MM.1S (cell line): Measurements from ENCODE around the gene NEGR1.

Source experiments
- DNase-seq: peaks from one replicate; pipeline ENCODE4 v3.0.0-alpha.2; 2015
- H2AFZ ChIP-seq: fragments of 300-600 bp; sonication (generic); 2 replicates; pipeline ENCODE4 v1.6.0; 2016; ENCODE audit warnings: antibody characterized with exemption, low read length
- H3F3A ChIP-seq: fragments of 300-600 bp; sonication (generic); 2 replicates; pipeline ENCODE4 v1.6.1; 2016; ENCODE audit warnings: mild to moderate bottlenecking, antibody characterized with exemption, low read length, moderate library complexity, mixed read lengths; ENCODE audit not compliant: insufficient read depth
- H3K27ac ChIP-seq: fragments of 300-600 bp; sonication (generic); 2 replicates; pipeline ENCODE4 v1.5.1; 2016; ENCODE audit warnings: mild to moderate bottlenecking, low read length
- H3K27me3 ChIP-seq: fragments of 300-600 bp; sonication (generic); replicated peaks from 2 replicates; pipeline ENCODE4 v1.6.0; 2016; ENCODE audit warnings: low read length; ENCODE audit not compliant: insufficient read depth
- H3K36me3 ChIP-seq: fragments of 300-600 bp; sonication (generic); replicated peaks from 2 replicates; pipeline ENCODE4 v1.6.1; 2016; ENCODE audit warnings: mild to moderate bottlenecking, low read length, mixed read lengths; ENCODE audit not compliant: insufficient read depth
- H3K4me1 ChIP-seq: fragments of 300-600 bp; sonication (generic); 2 replicates; pipeline ENCODE4 v1.6.1; 2016; ENCODE audit warnings: low read length, mixed read lengths
- H3K4me2 ChIP-seq: fragments of 300-600 bp; sonication (generic); 2 replicates; pipeline ENCODE4 v1.6.0; 2016; ENCODE audit warnings: low read depth, low read length
- H3K4me3 ChIP-seq: fragments of 300-600 bp; sonication (generic); 2 replicates; pipeline ENCODE4 v1.5.1; 2016; ENCODE audit warnings: low read length, mixed read lengths
- H3K79me2 ChIP-seq: fragments of 300-600 bp; sonication (generic); 2 replicates; pipeline ENCODE4 v1.6.1; 2016; ENCODE audit warnings: mixed run types, low read length, mixed read lengths
- H3K9ac ChIP-seq: fragments of 300-600 bp; sonication (generic); 2 replicates; pipeline ENCODE4 v1.6.1; 2016; ENCODE audit warnings: low read length, mixed read lengths
- H3K9me2 ChIP-seq: fragments of 300-600 bp; sonication (generic); replicated peaks from 2 replicates; pipeline ENCODE4 v1.6.1; 2016; ENCODE audit warnings: mild to moderate bottlenecking, low read length, mixed read lengths; ENCODE audit not compliant: insufficient read depth
- H3K9me3 ChIP-seq: fragments of 300-600 bp; sonication (generic); replicated peaks from 2 replicates; pipeline ENCODE4 v1.6.1; 2016; ENCODE audit warnings: mild to moderate bottlenecking, low read length, mixed read lengths; ENCODE audit not compliant: insufficient read depth
- H4K20me1 ChIP-seq: fragments of 300-600 bp; sonication (generic); 2 replicates; pipeline ENCODE4 v1.6.1; 2016; ENCODE audit warnings: mild to moderate bottlenecking, low read length, moderate library complexity, mixed read lengths; ENCODE audit not compliant: insufficient read depth
- CTCF ChIP-seq: fragments of 300-600 bp; sonication (generic); IDR thresholded peaks from 2 replicates; pipeline ENCODE4 v1.5.1; 2016; ENCODE audit warnings: antibody characterized with exemption, low read length, mixed read lengths
- EZH2 ChIP-seq: fragments of 300-600 bp; sonication (generic); optimal IDR thresholded peaks from 2 replicates; pipeline ENCODE3; 2017; ENCODE audit warnings: low read depth, mild to moderate bottlenecking, antibody characterized with exemption, low read length, mixed read lengths
- EZH2phosphoT487 ChIP-seq: fragments of 300-600 bp; sonication (generic); IDR thresholded peaks from 2 replicates; pipeline ENCODE4 v1.6.1; 2018; ENCODE audit warnings: antibody characterized with exemption, low read length

Gene NEGR1

GRCh38 chr1:72075425-72075824 is 206.9 kb downstream of the NEGR1 start:
- DNase-seq: no peak
- Histone ChIP-seq H3K9me2 (no peaks in the 10 kb centered on the region), H3K4me1 (no peaks in the 10 kb centered on the region), H3K36me3 (no peaks in the 10 kb centered on the region), H3K4me2 (no peak overlapping the region), H3K79me2 (no peaks in the 10 kb centered on the region), H3K27me3 (no peaks in the 10 kb centered on the region), H3K4me3 (no peak overlapping the region), H3F3A (no peaks in the 10 kb centered on the region), H3K9me3 (no peaks in the 10 kb centered on the region), H2AFZ (no peak overlapping the region), H3K27ac (no peak overlapping the region), H4K20me1 (no peaks in the 10 kb centered on the region), H3K9ac (no peak overlapping the region)
- TF ChIP-seq EZH2: no peak
- TF ChIP-seq CTCF: no peak
- TF ChIP-seq EZH2phosphoT487: no peak

GRCh38 chr1:72066431-72066830 is 215.9 kb downstream of the NEGR1 start:
- TF ChIP-seq EZH2: no peak
- TF ChIP-seq CTCF: no peak
- no peak for TF ChIP-seq EZH2phosphoT487
- Histone ChIP-seq H2AFZ (no peak overlapping the region), H3K27ac (no peak overlapping the region), H3K79me2 (no peaks in the 10 kb centered on the region), H4K20me1 (no peaks in the 10 kb centered on the region), H3K9me2 (no peaks in the 10 kb centered on the region; the same call in 1 of the 2 replicates), H3K4me1 (no peaks in the 10 kb centered on the region), H3F3A (no peaks in the 10 kb centered on the region), H3K9me3 (no peaks in the 10 kb centered on the region), H3K9ac (no peak overlapping the region), H3K4me2 (no peak overlapping the region), H3K36me3 (no peaks in the 10 kb centered on the region), H3K4me3 (no peak overlapping the region), H3K27me3 (no peaks in the 10 kb centered on the region)
- DNase-seq: no peak

GRCh38 chr1:72064196-72065075 is 217.9 kb downstream of the NEGR1 start:
- Histone ChIP-seq H3F3A (no peaks in the 10 kb centered on the region), H3K9ac (no peak overlapping the region), H3K27ac (no peak overlapping the region), H3K9me2 (no peaks in the 10 kb centered on the region; the same call in 1 of the 2 replicates), H3K4me3 (no peak overlapping the region), H3K4me1 (no peaks in the 10 kb centered on the region), H2AFZ (no peak overlapping the region), H3K9me3 (no peaks in the 10 kb centered on the region), H3K79me2 (no peaks in the 10 kb centered on the region), H4K20me1 (no peaks in the 10 kb centered on the region), H3K36me3 (no peaks in the 10 kb centered on the region), H3K27me3 (no peaks in the 10 kb centered on the region), H3K4me2 (no peak overlapping the region)
- no peak for TF ChIP-seq EZH2
- TF ChIP-seq CTCF: no peak
- no peak for TF ChIP-seq EZH2phosphoT487
- no peak for DNase-seq
